Left lung (tissue), 10 donors: Measurements from ENCODE around the gene CD82. TPM values are rescaled to one million over a fixed set of nuclear protein-coding genes. Genes with fewer than 3 reads are reported as not detected.

Experiments
- ATAC-seq: fragments of 200-7000 bp; cut with Tn5 transposase; one replicate; pipeline ENCODE4 v1.9.1; 2020; ENCODE audit warnings: moderate library complexity
- DNase-seq, 4 donors: peaks; one replicate each; pipeline ENCODE4 v3.0.0-alpha.2; 2013 to 2020
- H3K27ac ChIP-seq, 2 donors: fragments of 200-600 bp; sonication (generic) in 1 of 2; one replicate each; pipeline versions ENCODE4 v1.5.0 to v1.8.0; 2020 to 2021
- H3K27me3 ChIP-seq, 2 donors: fragments of 200-600 bp; sonication (generic) in 1 of 2; one replicate each; pipeline versions ENCODE4 v1.5.0 to v1.8.0; 2020 to 2021
- H3K36me3 ChIP-seq, 2 donors: fragments of 200-600 bp; sonication (generic) in 1 of 2; one replicate each; pipeline versions ENCODE4 v1.5.0 to v1.8.0; 2020 to 2021
- H3K4me1 ChIP-seq, 2 donors: fragments of 200-600 bp; one replicate each; pipeline ENCODE4 v1.8.0; 2021
- H3K4me3 ChIP-seq, 2 donors: fragments of 200-600 bp; sonication (generic) in 1 of 2; one replicate each; pipeline versions ENCODE4 v1.5.0 to v1.8.0; 2020 to 2021; ENCODE audit warnings: mild to moderate bottlenecking in 1 of 2
- H3K9me3 ChIP-seq, 2 donors: fragments of 200-600 bp; sonication (generic) in 1 of 2; one replicate each; pipeline versions ENCODE4 v1.5.0 to v1.8.0; 2020 to 2021
- intact Hi-C, 2 donors: fragments of 100-400 bp; cut with DNase I; formaldehyde crosslinking; loops; one replicate each; pipeline versions ENCODE4 v1.11.2 to v1.14.2; 2022
- polyA plus RNA-seq, 6 donors: library from polyadenylated mRNA; unstranded; fragments of 120-200 nt; gene quantifications; one replicate each; pipeline ENCODE4 v1.2.1, GENCODE V29; 2013; ENCODE audit not compliant: insufficient read length in 6 of 6
- total RNA-seq, 2 donors: library from RNA; stranded (reverse); fragmentation: NEBNext Ultra II Directional; extraction: Animal tissue kit (Norgen Biotek cat#: 25700); gene quantifications; one replicate each; pipeline ENCODE4 v1.2.1, GENCODE V29; 2021
- TF ChIP-seq, protein P1 (sequence below), 2 donors: fragments of 200-600 bp; sonication (generic) in 1 of 2; IDR thresholded peaks; one replicate each; pipeline versions ENCODE4 v1.5.0 to v1.8.0; 2021; ENCODE audit warnings: antibody characterized with exemption in 2 of 2
- donor health status: DM: no; HTN: yes; CAD: no.
- donor health status: DM: no; HTN: no; CAD: no.

Gene CD82
- total and polyA plus RNA-seq, 8 donors: 33.7 to 244 (median 54.6) TPM

DNA sequence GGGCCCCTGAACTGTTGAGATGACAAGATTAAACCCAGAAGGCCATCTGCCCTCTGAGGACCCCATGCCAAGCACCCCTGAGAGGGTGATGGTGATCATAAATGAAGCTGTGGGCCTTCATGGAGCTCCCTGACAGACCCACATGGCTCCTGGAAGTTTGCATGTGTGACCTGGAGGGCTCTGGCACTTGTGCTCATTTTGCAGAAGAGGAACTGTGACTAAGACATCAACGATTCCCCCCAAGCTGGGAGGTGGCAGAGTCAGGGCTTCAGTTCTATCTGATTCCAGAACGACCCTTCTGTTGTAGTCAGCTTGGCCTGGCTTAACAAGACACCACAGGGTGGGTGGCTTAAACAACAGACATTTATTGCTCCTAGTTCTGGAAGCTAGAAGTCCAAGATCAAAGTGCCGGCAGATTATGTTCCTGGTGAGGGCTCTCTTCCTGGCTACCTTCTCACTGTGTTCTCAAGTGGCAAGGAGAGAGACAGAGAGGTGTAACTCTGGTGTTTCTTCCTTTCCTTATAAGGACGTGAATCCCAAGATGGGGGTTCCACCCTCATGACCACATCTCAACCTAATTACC lies 46.4 kb upstream of the CD82 start:
- Histone ChIP-seq H3K4me3 (no peak overlapping the region), H3K27me3 (peaks cover 0 to 18% of the 10 kb centered on the region in 2 donors), H3K27ac (no peak overlapping the region), H3K4me1 (no peaks in the 10 kb centered on the region), H3K9me3 (no peaks in the 10 kb centered on the region), H3K36me3 (no peaks in the 10 kb centered on the region)
- intact Hi-C loops: no loop called here
- DNase-seq: no peak
- TF ChIP-seq, protein P1, sequence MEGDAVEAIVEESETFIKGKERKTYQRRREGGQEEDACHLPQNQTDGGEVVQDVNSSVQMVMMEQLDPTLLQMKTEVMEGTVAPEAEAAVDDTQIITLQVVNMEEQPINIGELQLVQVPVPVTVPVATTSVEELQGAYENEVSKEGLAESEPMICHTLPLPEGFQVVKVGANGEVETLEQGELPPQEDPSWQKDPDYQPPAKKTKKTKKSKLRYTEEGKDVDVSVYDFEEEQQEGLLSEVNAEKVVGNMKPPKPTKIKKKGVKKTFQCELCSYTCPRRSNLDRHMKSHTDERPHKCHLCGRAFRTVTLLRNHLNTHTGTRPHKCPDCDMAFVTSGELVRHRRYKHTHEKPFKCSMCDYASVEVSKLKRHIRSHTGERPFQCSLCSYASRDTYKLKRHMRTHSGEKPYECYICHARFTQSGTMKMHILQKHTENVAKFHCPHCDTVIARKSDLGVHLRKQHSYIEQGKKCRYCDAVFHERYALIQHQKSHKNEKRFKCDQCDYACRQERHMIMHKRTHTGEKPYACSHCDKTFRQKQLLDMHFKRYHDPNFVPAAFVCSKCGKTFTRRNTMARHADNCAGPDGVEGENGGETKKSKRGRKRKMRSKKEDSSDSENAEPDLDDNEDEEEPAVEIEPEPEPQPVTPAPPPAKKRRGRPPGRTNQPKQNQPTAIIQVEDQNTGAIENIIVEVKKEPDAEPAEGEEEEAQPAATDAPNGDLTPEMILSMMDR (IDR thresholded peaks at IDR 0.05): no peak
- no peak for ATAC-seq

GRCh38 chr11:44519989-44520737 lies 45.3 kb upstream of the CD82 start:
- Histone ChIP-seq H3K4me1 (no peaks in the 10 kb centered on the region), H3K36me3 (no peaks in the 10 kb centered on the region), H3K27me3 (peaks cover 0 to 18% of the 10 kb centered on the region in 2 donors), H3K9me3 (no peaks in the 10 kb centered on the region), H3K27ac (no peak overlapping the region), H3K4me3 (no peak overlapping the region)
- intact Hi-C loops: no loop called here
- peak; percentile 57 to 84 (median 73) for DNase-seq
- peak; percentile 74 for ATAC-seq
- TF ChIP-seq, protein P1 (IDR thresholded peaks at IDR 0.05): no peak

- Histone ChIP-seq H3K4me1 (no peaks in the 10 kb centered on the region), H3K36me3 (no peaks in the 10 kb centered on the region)
- intact Hi-C loops: no loop called here
Measured at GRCh38 chr11:44521148-44521547, 44.3 kb upstream of the CD82 start.

GRCh38 chr11:44522294-44522693 lies 43.2 kb upstream of the CD82 start:
- intact Hi-C loops: no loop called here
- H3K4me1 ChIP-seq: no peaks in the 10 kb centered on the region

More at GRCh38 chr11:44521148-44521547, 44.3 kb upstream of the CD82 start:
- ATAC-seq: no peak
- Histone ChIP-seq H3K4me3 (no peak overlapping the region), H3K9me3 (no peaks in the 10 kb centered on the region), H3K27ac (no peak overlapping the region), H3K27me3 (peaks cover 0 to 18% of the 10 kb centered on the region in 2 donors)
- no peak for DNase-seq
- TF ChIP-seq, protein P1 (IDR thresholded peaks at IDR 0.05): no peak

DNA sequence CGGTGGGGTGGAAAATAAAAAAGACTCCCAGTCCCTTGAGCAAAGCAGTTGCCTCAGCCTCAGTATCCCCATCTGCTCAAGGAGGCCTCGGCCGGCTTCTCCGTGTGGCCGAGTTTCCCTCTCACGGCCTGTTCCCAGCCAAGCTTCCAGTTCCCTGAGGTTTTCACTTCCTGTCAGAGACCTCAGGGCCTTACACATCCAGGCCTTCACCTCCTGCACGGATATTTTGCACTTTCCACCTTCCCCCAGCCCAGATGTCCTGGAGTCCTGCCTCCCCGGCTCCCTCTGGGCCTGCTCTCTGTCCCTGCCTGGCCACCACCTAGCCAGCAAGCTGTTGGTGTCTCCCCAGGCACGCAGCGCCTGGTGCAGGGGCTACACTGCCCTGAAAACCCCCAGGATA lies 41.1 kb upstream of the CD82 start:
- no peaks in the 10 kb centered on the region for H3K4me1 ChIP-seq
- H3K27ac ChIP-seq: no peak overlapping the region
- no peak overlapping the region for H3K4me3 ChIP-seq
- no peaks in the 10 kb centered on the region for H3K36me3 ChIP-seq
- ATAC-seq (no peak), DNase-seq (no peak)
- H3K27me3 ChIP-seq: peaks cover 0 to 18% of the 10 kb centered on the region in 2 donors
- TF ChIP-seq, protein P1 (IDR thresholded peaks at IDR 0.05): no peak
- H3K9me3 ChIP-seq: no peaks in the 10 kb centered on the region
- intact Hi-C loops: no loop called here

More at GRCh38 chr11:44522294-44522693, 43.2 kb upstream of the CD82 start:
- H3K4me3 ChIP-seq: no peak overlapping the region
- no peak overlapping the region for H3K27ac ChIP-seq
- DNase-seq (no peak), ATAC-seq (no peak)
- H3K27me3 ChIP-seq: peaks cover 0 to 18% of the 10 kb centered on the region in 2 donors
- no peaks in the 10 kb centered on the region for H3K9me3 ChIP-seq
- no peaks in the 10 kb centered on the region for H3K36me3 ChIP-seq
- TF ChIP-seq, protein P1 (IDR thresholded peaks at IDR 0.05): no peak
